Central memory CD8-positive, alpha-beta T cell (primary cell): ENCODE data around the gene YIPF7.

Experiments used
- ATAC-seq: fragments of 150-1000 bp; cut with Tn5 transposase; replicated peaks from 2 replicates; pipeline ENCODE4 v1.10.0; 2022; ENCODE audit warnings: mild to moderate bottlenecking, moderate FRiP score, moderate number of reproducible peaks; ENCODE audit not compliant: poor library complexity, severe bottlenecking; ENCODE audit errors: extremely low read depth
- DNase-seq, 2 donors: peaks; one replicate each; pipeline ENCODE4 v3.0.0; 2021; ENCODE audit warnings: low spot score in 2 of 2
- H3K27ac Mint-ChIP-seq: one replicate; pipeline ENCODE4 v1.8.0; 2022; ENCODE audit warnings: low read depth, mild to moderate bottlenecking, moderate library complexity, mixed read lengths
- H3K27me3 Mint-ChIP-seq: one replicate; pipeline ENCODE4 v1.8.0; 2022; ENCODE audit warnings: mixed read lengths
- H3K36me3 Mint-ChIP-seq: one replicate; pipeline ENCODE4 v1.8.0; 2022; ENCODE audit warnings: mild to moderate bottlenecking, moderate library complexity, mixed read lengths; ENCODE audit not compliant: insufficient read depth
- H3K4me1 Mint-ChIP-seq: one replicate; pipeline ENCODE4 v1.8.0; 2022; ENCODE audit warnings: mixed read lengths
- H3K4me3 Mint-ChIP-seq: one replicate; pipeline ENCODE4 v1.8.0; 2022; ENCODE audit warnings: mild to moderate bottlenecking, moderate library complexity, mixed read lengths
- H3K9me3 Mint-ChIP-seq: one replicate; pipeline ENCODE4 v1.8.0; 2022; ENCODE audit warnings: mixed read lengths

Gene YIPF7

DNA sequence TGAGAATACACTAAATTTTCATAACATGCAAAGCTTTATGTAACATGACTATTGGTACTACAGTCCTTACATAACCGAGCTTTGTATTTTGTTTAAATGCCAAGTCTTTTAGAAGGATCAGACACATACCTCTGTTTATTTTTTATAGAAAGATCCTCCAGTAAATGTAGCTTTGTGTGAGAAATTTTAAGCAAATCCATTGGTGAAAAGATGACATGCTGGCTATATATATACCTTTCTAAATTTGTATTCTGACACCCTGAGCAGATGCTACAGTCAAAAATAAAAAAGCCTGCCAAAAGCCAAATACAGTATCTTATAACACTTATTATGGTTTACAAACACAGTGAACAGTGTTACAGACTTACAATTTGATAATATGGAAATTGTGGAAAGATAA, at the start of gene YIPF7:
TSS of gene YIPF7 (minus strand) at position 201 of the 400 bp plus-strand sequence. CDS start 1,525 bp downstream, outside the sequence.
- H3K27ac Mint-ChIP-seq, result no peak within 1 kb of the TSS
- no peak for ATAC-seq
- H3K9me3 Mint-ChIP-seq, result no peaks in the 10 kb centered on the region
- H3K36me3 Mint-ChIP-seq, result no peaks in the 10 kb centered on the region
- peaks cover 15% of the 10 kb centered on the region for H3K27me3 Mint-ChIP-seq
- H3K4me1 Mint-ChIP-seq, result no peaks in the 10 kb centered on the region
- H3K4me3 Mint-ChIP-seq, result no peak within 1 kb of the TSS
- no peak for DNase-seq

- Mint-ChIP-seq H3K4me1 (peaks cover 6% of the 10 kb centered on the region), H3K27ac (no peak overlapping the region), H3K4me3 (no peak overlapping the region), H3K27me3 (no peaks in the 10 kb centered on the region), H3K36me3 (peaks cover 40% of the 10 kb centered on the region), H3K9me3 (no peaks in the 10 kb centered on the region)
- ATAC-seq, result no peak
- no peak for DNase-seq
Measured at GRCh38 chr4:44701037-44701436, 49.6 kb upstream of the YIPF7 start.

DNA sequence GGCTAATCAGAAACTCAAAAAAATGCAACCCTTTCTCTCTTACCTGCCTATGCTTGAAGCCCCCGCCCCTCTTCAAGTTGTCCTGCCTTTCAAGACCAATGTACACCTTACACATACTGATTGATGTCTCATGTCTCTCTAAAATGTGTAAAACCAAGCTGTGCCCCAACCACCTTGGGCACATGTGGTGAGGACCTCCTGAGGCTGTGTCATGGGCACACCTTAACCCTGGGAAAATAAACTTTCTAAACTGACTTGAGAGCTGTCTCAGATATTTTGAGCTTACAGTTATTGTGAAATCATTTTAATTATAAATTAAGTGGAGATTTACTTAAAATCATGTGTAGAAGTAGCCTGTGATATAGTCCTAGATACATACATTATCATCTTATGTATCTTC, 49.0 kb upstream of the YIPF7 start:
- DNase-seq, result no peak
- ATAC-seq, result no peak
- Mint-ChIP-seq H3K4me3 (no peak overlapping the region), H3K36me3 (peaks cover 41% of the 10 kb centered on the region), H3K27me3 (no peaks in the 10 kb centered on the region), H3K9me3 (no peaks in the 10 kb centered on the region), H3K4me1 (peaks cover 6% of the 10 kb centered on the region), H3K27ac (no peak overlapping the region)

GRCh38 chr4:44684648-44685047, 33.2 kb upstream of the YIPF7 start:
- Mint-ChIP-seq H3K36me3 (peaks cover 34% of the 10 kb centered on the region), H3K27ac (peak overlapping the region; percentile 13), H3K4me3 (no peak overlapping the region), H3K9me3 (no peaks in the 10 kb centered on the region), H3K27me3 (no peaks in the 10 kb centered on the region), H3K4me1 (peaks cover 25% of the 10 kb centered on the region)
- ATAC-seq, result no peak
- no peak for DNase-seq

GRCh38 chr4:44679060-44679459, 27.6 kb upstream of the YIPF7 start:
- Mint-ChIP-seq H3K27ac (peak overlapping the region; percentile 95), H3K4me3 (peak overlapping the region; percentile 88), H3K9me3 (no peaks in the 10 kb centered on the region), H3K27me3 (no peaks in the 10 kb centered on the region), H3K36me3 (peaks cover 14% of the 10 kb centered on the region), H3K4me1 (peaks cover 27% of the 10 kb centered on the region)
- DNase-seq (no peak), ATAC-seq (peak; percentile 7)

DNA sequence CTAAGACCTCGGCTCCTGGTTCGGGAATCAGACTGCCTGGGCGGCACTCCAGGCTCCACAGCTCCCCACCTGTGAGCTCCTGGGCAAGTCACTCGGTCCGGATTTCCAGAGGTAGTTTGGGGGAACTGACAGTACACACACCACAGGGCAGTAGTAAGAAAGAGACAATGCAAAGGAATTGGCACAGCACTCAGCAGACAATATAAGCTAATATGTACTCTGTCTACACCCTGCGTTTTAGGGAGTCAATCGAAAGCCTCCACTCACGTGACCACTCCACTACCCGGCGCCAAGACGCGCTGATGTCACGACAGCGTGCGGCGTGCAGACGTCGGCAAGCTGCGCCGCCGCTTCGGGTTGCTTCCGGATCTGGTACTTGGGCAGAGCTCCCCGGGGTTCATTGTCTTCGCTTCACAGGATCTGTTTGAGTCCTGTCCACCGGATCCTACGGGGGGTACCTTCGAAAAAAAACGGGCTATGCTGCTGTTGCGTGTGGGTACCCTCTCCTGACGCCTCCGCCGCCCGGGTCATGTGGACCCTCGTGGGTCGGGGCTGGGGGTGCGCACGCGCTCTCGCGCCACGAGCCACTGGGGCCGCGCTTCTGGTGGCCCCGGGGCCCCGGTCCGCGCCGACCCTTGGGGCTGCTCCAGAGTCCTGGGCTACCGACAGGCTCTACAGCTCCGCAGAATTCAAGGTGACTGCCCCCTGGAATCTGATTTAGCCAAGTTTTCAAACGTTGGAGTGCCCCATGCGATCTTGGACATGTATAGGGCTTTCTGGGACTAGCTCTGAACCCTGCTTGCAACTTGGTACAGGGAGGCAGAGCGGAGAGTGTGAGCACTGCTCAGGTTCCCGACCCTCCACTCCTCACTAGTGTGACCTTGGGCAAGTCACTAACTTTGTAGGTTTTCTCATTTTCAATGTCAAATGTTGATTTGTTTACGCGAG, 26.9 kb upstream of the YIPF7 start, which contains the start of gene GUF1:
TSS of gene GUF1 (plus strand) at position 327 of the 948 bp plus-strand sequence. CDS start at position 530, 203 bp downstream.
- Mint-ChIP-seq H3K4me3 (peak within 1 kb of the TSS; percentile 88), H3K36me3 (peaks cover 14% of the 10 kb centered on the region), H3K27me3 (no peaks in the 10 kb centered on the region), H3K4me1 (peaks cover 25% of the 10 kb centered on the region), H3K27ac (peak within 1 kb of the TSS; percentile 95), H3K9me3 (no peaks in the 10 kb centered on the region)
- peak; percentile 75 to 83 for DNase-seq
- peak; percentile 92 for ATAC-seq

GRCh38 chr4:44675366-44675765, 23.9 kb upstream of the YIPF7 start:
- H3K27me3 Mint-ChIP-seq, result peaks cover 7% of the 10 kb centered on the region
- H3K27ac Mint-ChIP-seq, result no peak overlapping the region

DNA sequence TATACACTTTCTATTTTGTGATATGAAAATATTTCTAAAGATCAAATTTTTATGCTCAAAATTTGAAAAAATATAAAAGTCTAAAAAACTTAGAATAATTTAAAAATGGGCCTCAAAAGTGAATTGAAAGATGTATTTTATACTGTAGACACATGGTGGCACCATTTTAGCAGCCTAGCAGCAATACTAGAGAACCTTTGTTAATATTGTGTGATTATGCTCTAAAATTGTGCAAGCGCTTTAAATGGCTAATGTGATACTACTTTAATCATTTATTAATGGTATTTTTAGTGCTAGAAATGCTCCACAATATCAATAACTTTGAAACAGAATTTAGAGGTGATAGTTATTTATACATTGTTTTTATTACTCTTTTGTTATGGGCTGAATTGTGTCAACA, 23.0 kb upstream of the YIPF7 start:
- Mint-ChIP-seq H3K27ac (no peak overlapping the region), H3K4me3 (no peak overlapping the region), H3K27me3 (peaks cover 14% of the 10 kb centered on the region), H3K4me1 (peaks cover 11% of the 10 kb centered on the region), H3K9me3 (no peaks in the 10 kb centered on the region), H3K36me3 (peaks cover 12% of the 10 kb centered on the region)
- no peak for ATAC-seq
- DNase-seq, result no peak

More at GRCh38 chr4:44675366-44675765, 23.9 kb upstream of the YIPF7 start:
- Mint-ChIP-seq H3K4me3 (no peak overlapping the region), H3K4me1 (peaks cover 11% of the 10 kb centered on the region), H3K36me3 (peaks cover 12% of the 10 kb centered on the region), H3K9me3 (no peaks in the 10 kb centered on the region)
- no peak for DNase-seq
- no peak for ATAC-seq

DNA sequence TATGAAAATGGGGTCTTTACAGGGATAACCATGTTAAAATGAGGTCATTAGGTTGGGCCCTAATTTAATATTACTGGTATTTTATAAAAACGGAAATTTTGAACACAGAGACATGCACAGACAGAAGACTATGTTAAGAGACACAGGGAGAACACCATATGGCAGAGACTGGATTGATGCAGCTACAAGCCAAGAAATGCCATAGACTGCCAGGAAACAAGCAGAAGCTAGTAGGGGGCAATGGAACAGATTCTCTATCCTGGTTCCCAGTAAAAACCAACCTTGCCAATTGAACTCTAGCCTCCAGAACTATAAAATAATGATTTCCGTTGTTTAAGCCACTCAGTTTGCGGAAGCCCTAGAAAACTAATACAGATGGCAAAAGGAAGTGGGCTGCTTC, 20.2 kb upstream of the YIPF7 start:
- Mint-ChIP-seq H3K36me3 (peaks cover 2% of the 10 kb centered on the region), H3K9me3 (no peaks in the 10 kb centered on the region), H3K27me3 (peaks cover 37% of the 10 kb centered on the region), H3K4me1 (no peaks in the 10 kb centered on the region), H3K27ac (no peak overlapping the region), H3K4me3 (no peak overlapping the region)
- DNase-seq (no peak), ATAC-seq (no peak)

DNA sequence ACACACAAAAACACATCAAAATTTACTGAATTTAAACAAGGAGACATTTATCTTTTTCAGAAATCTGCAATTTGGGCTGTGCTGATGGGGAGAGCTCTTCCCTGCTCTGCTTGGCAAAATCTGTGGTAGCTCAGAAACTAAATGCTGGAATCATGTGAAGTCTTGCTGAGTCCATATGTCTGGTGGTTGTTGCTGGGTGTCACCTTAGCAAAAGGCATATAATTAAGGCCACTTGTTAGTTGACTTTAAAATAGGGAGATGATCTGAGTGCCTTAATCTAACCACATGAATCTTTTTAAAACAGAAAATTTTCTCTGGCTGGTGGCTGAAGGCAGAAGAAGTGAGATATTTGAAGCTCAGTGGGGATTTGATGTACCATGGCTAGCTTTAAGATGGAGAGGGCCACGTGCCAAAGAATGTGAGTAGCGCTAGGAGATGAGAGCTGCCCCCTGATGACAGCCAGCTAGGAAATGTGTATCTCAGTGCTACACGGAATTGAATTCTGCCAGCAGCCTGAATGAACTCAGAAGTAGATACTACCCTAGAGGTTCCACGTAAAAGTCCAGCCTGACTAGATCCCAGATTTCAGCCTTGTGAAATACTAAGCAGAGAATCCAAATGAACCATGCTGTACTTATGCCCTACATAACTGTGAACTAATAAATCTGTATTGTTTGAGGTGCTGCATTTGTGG, 19.2 kb upstream of the YIPF7 start:
- peaks cover 2% of the 10 kb centered on the region for H3K36me3 Mint-ChIP-seq
- H3K9me3 Mint-ChIP-seq, result no peaks in the 10 kb centered on the region
- no peak overlapping the region for H3K4me3 Mint-ChIP-seq
- DNase-seq (no peak), ATAC-seq (no peak)
- H3K4me1 Mint-ChIP-seq, result no peaks in the 10 kb centered on the region
- peaks cover 37% of the 10 kb centered on the region for H3K27me3 Mint-ChIP-seq
- H3K27ac Mint-ChIP-seq, result no peak overlapping the region

DNA sequence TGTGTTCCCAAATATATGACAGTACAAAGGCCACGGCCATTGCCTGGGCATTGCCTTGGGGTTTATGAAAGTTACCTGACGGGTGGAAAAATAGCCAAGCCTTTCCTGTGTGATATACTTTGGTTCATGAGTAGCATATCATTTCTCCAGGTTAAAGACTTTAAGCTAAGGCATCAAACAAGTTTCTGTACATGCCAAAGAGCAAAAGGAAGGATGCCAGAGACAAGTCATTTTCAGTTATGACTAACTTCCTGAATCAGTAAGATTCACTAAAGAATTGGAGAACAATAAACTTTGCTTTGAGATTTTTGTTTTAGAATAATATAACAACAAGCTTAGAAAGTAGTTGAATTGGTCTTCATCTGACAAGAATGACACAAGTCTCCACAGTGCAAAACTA, 17.1 kb upstream of the YIPF7 start:
- Mint-ChIP-seq H3K4me3 (no peak overlapping the region), H3K9me3 (no peaks in the 10 kb centered on the region), H3K36me3 (no peaks in the 10 kb centered on the region), H3K27ac (no peak overlapping the region), H3K4me1 (no peaks in the 10 kb centered on the region), H3K27me3 (peaks cover 37% of the 10 kb centered on the region)
- ATAC-seq (no peak), DNase-seq (no peak)

- Mint-ChIP-seq H3K36me3 (no peaks in the 10 kb centered on the region), H3K4me3 (no peak overlapping the region), H3K9me3 (no peaks in the 10 kb centered on the region), H3K27ac (no peak overlapping the region), H3K27me3 (peaks cover 22% of the 10 kb centered on the region), H3K4me1 (no peaks in the 10 kb centered on the region)
- no peak for DNase-seq
- ATAC-seq, result no peak
Measured at GRCh38 chr4:44663539-44664263, 12.3 kb upstream of the YIPF7 start.
